ENCODE results near the gene ATP6V0E1. TPM values are rescaled to one million over a fixed set of nuclear protein-coding genes. Genes with fewer than 3 reads are reported as not detected.

ATP6V0E1 gene
- total and polyA plus RNA-seq, 2 experiments from 2014 or later = 75.9 to 250 TPM

- H3K27ac Mint-ChIP-seq = no peak overlapping the region
Observed at GRCh38 chr5:173025651-173026050, 42.1 kb downstream of the ATP6V0E1 start.

More at GRCh38 chr5:173025651-173026050, 42.1 kb downstream of the ATP6V0E1 start:
- TF ChIP-seq ZNF114 (CRISPR knock-in tag; IDR thresholded peaks at IDR 0.05) (no peak), POLR2AphosphoS5 (IDR thresholded peaks at IDR 0.05; ENCODE audit: low read depth) (no peak), REST (IDR thresholded peaks at IDR 0.05; ENCODE audit: unreplicated experiment) (no peak), CREB1 (CRISPR knock-in tag; IDR thresholded peaks at IDR 0.05; ENCODE audit: low read depth) (no peak), EZH2phosphoT487 (IDR thresholded peaks at IDR 0.05; ENCODE audit: unreplicated experiment) (no peak), ETS1 (IDR thresholded peaks at IDR 0.05) (no peak), ZNF331 (CRISPR knock-in tag; IDR thresholded peaks at IDR 0.05; ENCODE audit: low read depth) (no peak), CTCF (conservative IDR thresholded peaks at IDR 0.05; ENCODE audit: low read depth in 2 of 2) (no peak), NANOG (IDR thresholded peaks at IDR 0.05; ENCODE audit: borderline replicate concordance) (no peak), EZH2 (IDR thresholded peaks at IDR 0.05; ENCODE audit: low read depth, unreplicated experiment) (no peak)
- peaks cover 13% of the 10 kb centered on the region; the same call in 1 of the 2 replicates for H4K20me1 ChIP-seq (replicated peaks; ENCODE audit: insufficient read depth)
- H3K4me1 Mint-ChIP-seq = no peaks in the 10 kb centered on the region
- H3K9me3 Mint-ChIP-seq = no peaks in the 10 kb centered on the region
- no peaks in the 10 kb centered on the region for H3F3A ChIP-seq (replicated peaks; ENCODE audit: low read depth)
- no peak for ATAC-seq
- H3K27ac ChIP-seq (ENCODE audit: low read depth) = no peak overlapping the region
- H3K36me3 Mint-ChIP-seq (ENCODE audit: low read depth) = peaks cover 23% of the 10 kb centered on the region; the same call in 2 of the 3 replicates
- no peak overlapping the region for H3K4me3 ChIP-seq
- no peaks in the 10 kb centered on the region for H3K9me2 ChIP-seq (ENCODE audit: insufficient read depth)
- H3K4me1 ChIP-seq (ENCODE audit: insufficient read depth) = peaks cover 7% of the 10 kb centered on the region
- peaks cover 2% of the 10 kb centered on the region for H3K27me3 Mint-ChIP-seq (ENCODE audit: insufficient read depth, low read depth, poor library complexity)
- H3K79me2 ChIP-seq (replicated peaks; ENCODE audit: insufficient read depth) = peaks cover 55% of the 10 kb centered on the region
- H3K4me3 Mint-ChIP-seq = no peak overlapping the region
- H2AFZ ChIP-seq = no peak overlapping the region
- no peak for DNase-seq (ENCODE audit: low spot score)
- no peak overlapping the region for H3K4me2 ChIP-seq
- H3K36me3 ChIP-seq (ENCODE audit: insufficient read depth) = no peaks in the 10 kb centered on the region
- no peaks in the 10 kb centered on the region for H3K27me3 ChIP-seq (ENCODE audit: insufficient read depth)

All from GM23338 (cell line).